Activated T-helper 9 cell treated with anti-CD3 and anti-CD28 coated beads, Interleukin-2, amount 50 U/mL, for 16 hours (primary cell): Measurements from ENCODE around the gene MYO10.

Experiments used
- DNase-seq: peaks from one replicate; pipeline ENCODE4 v3.0.0-alpha.2; 2020; ENCODE audit warnings: low read depth

Gene MYO10

DNA sequence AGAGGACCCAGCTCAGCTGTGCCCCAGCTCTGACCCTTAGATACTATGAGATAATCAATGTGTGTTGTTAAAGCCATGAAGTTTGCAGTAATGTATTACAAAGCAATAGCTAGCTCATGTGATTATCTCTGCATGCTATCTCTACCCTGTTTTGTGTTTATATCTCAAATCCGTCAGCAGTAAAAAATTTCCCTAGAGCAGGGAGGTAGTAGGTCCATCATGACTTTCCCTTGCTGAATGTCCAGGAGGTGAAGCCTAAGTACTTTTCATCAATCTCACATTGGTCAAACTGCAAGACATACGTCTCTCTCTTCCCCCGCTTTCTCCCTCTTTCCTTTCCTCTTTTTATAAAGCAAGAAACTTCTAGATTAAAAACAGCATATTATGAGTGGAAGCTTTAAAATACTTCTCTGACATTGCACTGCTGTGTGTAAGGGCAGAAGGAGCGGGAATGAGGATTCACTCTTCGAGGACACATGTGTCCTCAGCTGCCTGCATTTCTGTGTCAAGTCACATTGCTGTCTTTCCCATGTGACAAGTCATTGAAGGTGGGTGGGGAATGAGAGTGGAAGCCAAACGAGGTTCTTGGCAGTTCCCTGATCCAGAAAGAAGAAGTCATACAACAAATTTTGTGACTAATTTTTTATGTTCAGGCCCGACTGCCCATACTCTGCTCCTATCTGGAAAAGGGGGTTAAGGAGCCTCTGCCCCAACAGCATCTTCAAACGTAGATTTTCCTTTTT, 226.2 kb downstream of the MYO10 start:
- no peak for DNase-seq

DNA sequence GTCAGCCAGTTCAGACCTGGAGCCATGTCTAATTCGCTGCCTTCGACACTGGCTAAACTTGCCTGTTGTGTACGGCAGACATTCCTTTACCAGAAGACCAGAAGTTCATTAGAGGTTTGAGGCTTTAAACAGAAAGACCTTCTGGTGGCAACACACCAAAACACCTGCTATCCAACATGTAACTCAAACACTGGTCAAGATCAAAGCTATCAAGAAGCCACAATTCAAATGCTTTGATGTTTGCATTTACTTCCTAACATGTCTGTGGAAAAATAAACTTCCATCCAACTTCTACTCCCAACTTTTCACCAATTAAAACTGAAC, 228.3 kb downstream of the MYO10 start:
- no peak for DNase-seq

DNA sequence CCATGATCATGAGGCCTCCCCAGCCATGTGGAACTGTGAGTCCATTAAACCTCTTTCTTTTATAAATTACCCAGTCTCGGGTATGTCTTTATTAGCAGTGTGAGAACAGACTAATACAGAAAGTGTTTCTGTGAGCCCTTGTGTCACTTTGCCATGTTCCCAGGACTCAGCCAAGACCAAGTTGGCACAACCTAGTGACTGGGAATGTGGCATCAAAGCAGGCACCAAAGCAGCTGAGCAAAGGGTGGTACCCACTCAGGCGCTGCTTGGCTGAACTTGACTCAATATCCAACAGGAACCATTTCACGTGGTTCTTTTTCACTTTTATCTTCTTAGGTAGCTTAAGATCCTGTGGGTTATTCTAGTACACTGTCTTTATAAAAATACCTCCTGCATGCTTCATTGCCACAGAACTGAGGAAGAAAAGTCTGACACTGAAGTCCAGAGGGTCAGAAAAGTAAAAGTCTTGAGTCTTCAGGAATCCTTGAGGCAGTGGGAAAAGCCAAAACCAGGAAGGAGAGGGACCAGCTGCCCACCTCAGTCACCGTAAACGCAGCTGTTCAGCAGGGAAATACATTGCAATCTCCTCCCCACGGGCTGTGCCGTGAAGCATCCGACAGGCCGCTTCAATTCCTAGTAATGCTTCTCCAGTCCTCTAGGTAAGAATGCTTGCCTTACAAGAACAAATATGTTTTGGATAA, 228.8 kb downstream of the MYO10 start:
- DNase-seq = no peak

DNA sequence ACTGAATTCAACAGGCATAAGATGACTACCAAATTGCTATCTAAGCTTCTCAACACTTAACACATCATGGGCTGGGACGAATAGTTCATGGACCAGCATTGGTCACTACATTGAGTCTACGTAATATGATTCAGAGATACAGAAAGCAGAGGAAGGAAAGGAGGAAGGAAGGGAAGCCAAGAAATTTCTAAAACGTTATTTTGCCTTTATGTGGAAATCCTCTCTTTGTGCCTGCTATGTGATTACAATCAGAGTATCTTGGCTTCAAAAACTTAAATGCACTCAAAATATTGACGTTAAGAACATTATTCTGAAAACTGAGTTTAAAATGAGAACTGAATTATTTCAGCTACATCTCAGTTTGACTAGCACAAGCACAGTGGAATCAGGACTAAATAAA, 231.1 kb downstream of the MYO10 start:
- DNase-seq = no peak

DNA sequence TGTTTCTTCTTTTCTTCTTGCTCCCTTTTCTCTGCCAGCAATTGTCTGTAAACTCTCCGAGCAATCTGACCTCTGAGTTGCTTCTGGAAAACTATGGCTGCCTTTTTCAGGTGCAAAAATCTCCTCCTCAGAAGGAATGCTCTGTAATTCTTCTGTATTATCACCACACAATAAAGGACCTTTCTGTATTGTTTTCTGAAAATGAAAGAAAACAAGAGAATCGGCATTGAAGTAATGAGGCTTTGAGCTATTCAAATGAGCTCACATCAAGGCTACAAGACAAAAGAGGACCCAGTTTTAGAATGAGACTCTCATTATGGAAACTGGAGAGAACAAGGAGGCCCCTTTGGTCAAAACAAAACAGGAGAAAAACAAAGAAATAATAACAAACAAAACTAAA, 233.1 kb downstream of the MYO10 start:
- no peak for DNase-seq

DNA sequence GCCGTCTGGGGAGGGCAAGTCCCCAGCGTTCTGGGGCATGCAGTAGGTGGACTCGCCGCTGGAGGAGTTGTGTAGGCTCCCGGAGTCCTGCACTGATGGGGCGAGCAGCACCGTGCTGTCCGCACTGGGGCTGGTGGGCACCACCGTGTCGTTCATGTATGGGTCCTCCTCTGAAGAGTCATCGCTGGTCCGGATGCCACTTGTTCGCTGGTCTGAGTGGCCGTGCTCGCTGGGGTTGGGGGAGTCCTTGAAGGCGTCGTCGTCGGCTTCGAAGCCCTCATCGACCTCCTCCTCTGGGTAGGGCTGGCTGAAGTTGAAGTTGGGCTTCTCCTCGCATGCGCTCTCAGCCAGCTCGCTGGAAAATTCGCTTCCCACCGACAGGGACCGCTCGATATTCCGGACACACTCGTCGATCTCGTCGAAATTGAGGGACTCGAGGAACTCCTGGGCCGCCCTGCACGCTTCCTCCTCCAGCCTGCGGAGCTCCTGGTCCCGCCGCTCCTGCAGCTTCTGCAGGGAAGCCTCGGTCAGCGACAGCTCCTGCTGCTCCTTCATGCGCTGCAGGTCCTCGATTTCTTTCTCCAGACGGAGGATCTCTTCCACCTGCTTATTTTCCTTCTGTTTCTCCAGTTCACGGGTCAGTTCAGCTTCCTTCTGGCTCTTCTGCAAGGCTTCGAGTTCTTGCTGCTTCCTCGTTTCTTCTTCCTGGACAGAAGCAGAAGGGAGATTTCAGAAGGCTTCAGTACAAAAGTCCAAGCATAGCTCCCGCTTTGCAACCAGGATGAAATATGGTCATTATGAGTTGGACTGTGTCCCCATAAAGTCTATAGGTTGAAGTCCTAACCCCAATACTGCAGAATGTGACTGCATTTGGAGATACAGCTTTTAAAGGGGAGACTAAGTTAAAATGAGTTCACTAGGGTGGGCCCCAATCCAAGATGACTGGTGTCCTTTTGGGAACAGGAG, 234.7 kb downstream of the MYO10 start:
- no peak for DNase-seq

DNA sequence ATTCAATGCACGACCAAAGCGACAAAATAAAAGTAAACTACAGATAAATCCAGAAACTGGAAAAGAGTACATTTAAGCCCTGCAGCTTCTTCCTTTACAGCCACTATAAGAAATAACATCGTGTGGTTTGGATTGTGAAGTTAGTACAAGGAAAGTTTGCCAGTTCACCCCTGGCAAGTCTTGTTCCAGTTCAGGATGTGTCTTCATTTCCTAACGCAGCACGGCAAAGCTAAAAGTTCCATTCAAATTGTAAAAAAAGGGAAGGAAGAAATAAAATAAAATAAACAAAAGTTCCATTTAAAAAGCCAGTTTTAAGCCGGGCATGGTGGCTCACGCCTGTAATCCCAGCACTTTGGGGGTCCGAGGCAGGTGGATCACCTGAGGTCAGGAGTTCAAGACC, 236.0 kb downstream of the MYO10 start:
- no peak for DNase-seq

DNA sequence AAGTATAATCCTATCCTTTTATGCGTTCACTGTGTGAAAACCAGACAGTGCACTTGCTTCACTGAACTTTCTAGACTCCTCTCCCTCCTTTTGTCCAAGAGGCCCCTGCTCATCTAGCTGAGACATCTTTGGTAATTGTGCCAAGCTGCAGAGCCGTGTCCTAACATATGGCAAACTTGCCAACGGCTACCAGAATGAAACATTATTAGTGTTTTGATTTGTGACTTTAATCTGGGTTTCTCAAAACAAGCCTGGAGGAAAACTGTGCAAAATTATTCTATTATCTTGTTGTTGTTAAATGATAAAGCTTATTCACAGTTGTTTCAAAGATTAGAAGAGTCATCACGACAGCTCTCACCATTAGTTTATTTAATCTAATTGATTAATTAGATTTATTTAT, 240.3 kb downstream of the MYO10 start:
- no peak for DNase-seq

DNA sequence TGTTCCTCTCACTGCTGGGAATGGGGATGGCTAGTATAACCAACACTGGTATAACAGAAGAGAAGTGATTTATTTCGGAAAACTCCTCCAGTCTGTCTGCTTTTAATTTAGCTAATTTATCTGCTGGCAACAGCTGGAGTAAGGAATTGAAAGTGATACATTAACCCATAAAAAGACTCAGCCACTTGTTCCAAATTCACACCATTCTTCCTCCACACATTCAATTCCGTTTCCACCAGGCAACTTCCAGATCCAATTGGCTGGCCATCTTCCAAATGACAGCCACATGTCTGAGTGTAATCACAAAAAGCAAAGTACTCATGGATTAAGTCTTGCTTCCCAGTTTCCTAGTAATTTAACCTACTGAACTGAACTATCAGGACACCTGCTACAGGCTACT, 242.2 kb downstream of the MYO10 start:
- DNase-seq = no peak

DNA sequence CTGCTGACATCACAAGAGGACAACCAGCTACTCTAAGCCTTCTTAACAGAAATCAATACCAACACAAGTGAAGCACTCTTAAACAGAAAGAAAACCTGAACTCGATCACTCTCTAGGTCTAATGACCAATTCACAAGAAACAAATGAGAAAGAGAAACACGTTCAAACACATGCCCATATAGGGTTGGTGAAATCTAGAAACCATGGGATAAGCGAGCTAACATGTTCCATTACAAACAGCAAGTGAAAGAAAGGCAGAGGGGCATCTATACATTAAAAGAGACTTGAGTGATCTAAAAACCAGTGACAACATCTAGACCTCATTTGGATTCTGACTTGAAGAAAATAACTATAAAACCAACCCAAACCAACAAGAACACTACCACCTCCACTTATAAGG, 244.4 kb downstream of the MYO10 start:
- DNase-seq = no peak

DNA sequence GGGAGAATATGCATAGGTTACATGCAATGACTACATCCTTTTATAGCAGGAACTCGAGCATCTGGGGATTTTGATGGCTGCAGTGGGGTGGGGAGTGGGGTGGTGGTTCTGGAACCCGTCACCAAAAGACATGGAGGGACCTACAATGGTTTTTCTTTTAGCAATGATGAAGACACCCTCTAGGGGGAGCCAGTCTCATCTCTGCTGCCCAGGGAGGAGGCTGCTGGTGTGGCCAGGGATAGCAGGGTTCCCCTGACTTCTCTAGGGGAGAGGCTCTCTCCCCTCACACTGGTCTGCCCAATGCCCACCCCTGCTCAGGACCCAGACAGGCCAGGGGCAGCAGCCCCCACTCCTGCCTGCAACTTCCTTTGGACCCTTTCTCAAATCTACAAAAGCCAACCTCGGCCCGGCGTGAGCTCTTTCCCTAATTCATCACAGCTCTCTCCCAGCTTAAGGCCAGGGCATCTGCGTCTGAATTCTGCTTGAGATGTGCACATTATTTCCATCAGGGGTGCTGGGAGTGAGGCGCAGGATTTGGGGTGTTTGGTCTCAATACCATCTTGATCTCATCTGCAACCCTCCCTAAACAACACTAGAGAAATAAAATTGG, 245.7 kb downstream of the MYO10 start:
- DNase-seq = no peak

DNA sequence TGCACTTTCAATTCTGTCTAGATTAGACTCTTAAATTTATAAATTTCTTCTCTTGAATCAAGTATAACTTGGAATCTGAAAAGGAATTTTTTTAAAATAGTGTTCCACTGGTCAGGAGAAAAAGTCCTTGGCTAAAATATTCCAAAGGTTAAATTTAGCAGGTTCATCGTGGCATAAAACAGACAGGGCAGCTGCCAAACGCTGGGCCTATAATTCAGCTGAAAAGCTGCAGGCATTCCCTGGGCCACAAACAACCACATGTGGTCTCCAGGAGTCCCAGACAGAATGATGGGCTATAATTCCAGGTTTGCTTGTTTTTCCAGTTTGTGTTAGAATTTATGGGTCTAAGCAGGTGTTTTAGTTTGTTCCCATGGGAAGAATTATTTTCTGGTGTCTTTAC, 248.2 kb downstream of the MYO10 start:
- DNase-seq = no peak

DNA sequence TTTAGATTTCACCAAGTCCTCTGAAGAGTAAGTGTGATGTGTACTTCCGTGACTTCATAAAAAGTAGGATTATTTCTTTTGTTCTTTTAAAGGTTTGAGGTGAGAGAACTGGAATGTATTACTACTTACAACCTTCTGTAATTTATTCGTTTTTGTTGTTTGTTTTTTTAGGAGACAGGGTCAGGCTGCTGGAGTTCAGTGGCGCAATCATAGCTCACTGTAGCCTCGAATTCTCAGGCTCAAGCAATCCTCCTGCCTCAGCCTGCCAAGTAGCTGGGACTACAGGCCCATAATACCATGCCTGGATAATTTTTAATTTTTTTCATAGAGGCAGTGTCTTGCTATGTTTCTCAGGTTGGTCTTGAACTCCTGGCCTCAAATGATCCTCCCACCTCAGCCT, 251.0 kb downstream of the MYO10 start:
- no peak for DNase-seq

DNA sequence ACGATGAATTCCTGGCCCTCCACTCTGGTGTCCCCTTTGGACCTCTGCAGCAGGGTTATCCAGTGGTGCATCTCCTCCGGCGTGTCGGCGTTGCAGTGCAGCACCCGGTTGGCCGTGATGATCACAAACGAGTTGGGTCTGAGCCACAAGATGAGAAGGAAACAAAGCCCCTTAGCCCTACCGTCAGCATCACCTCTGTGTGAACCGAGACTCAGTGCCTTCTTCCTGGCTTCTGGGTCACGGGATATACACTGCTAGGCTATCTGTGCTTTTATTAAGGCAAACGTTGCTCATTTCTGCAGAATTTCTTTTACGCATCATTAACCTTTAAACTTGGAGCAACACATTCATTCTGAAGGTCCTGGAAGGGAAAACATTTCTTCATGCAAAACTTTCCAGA, 254.2 kb downstream of the MYO10 start:
- no peak for DNase-seq

DNA sequence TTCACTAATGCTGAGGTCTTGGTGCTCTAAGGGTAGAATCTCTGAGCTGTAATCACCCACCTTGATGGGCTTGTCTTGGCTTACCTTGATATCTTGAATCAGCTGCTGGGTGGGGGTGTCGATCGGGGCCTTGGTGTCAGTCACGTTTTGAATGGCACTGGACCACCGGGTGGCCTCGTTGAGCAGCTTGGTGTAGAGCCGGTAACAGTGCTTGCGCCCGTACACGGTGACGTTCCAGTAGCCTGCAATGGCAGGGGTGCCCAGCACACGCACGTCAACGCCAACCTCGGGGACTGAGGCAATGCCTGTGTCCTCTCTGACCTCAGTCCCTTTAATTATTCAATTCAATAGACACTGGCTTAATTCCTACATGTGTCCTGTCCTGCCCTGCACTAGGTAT, 256.2 kb downstream of the MYO10 start:
- no peak for DNase-seq

DNA sequence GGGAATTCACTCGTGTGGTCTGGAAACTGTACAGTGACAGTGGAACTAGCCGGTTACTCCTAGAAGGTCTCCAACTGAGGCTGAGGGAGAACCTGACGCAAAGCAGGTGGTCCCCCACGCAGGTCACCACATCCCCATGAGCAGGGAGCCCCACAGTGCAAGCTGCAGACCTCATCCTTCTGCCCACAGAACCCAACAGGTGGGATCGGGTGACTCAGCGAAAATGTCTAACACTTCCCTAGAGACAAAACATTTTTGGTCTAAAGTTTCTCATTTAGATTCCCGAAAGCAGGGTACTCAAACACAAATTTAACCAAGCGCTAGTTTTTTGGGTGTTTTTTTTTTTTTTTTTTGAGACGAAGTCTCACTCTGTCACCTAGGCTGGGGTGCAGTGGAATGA, 256.9 kb downstream of the MYO10 start:
- no peak for DNase-seq

DNA sequence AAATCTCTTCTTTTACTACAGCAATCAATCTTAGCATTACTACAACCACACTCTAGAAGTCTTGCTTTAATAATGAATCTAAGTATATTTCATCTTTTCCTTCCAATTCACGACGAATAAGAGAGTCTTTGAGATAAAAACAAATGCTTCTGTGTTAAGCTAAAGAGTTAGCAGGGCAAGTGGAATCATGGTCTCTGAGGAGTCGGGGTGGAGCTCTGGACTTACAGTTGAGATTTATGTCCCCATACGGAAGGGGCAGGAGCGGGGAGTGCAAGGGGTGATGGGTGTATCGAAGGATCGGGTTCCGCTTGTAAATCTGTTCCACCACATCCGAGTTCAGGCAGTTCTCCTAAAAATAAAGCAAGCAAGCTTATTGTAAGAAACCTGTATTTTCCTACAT, 260.3 kb downstream of the MYO10 start:
- no peak for DNase-seq

DNA sequence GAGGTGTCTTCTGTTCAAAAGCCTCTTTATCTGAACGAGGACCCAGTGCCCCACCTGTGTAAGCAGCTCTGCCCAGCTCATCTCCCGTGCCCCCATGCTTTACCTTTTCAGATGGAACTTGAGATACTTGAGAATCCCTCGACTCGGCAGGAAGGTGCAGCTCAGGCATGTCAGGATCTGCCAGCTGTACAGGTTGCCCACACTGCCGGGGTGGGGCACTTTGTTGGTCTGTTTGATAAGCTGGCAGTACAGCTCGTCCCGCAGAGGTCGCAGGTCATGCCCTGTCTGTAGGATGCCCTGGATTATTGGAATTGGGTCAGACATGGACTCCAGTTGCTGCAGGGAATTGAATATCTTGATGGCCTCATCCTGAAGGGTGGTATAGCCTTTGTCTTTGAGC, 261.3 kb downstream of the MYO10 start:
- no peak for DNase-seq

DNA sequence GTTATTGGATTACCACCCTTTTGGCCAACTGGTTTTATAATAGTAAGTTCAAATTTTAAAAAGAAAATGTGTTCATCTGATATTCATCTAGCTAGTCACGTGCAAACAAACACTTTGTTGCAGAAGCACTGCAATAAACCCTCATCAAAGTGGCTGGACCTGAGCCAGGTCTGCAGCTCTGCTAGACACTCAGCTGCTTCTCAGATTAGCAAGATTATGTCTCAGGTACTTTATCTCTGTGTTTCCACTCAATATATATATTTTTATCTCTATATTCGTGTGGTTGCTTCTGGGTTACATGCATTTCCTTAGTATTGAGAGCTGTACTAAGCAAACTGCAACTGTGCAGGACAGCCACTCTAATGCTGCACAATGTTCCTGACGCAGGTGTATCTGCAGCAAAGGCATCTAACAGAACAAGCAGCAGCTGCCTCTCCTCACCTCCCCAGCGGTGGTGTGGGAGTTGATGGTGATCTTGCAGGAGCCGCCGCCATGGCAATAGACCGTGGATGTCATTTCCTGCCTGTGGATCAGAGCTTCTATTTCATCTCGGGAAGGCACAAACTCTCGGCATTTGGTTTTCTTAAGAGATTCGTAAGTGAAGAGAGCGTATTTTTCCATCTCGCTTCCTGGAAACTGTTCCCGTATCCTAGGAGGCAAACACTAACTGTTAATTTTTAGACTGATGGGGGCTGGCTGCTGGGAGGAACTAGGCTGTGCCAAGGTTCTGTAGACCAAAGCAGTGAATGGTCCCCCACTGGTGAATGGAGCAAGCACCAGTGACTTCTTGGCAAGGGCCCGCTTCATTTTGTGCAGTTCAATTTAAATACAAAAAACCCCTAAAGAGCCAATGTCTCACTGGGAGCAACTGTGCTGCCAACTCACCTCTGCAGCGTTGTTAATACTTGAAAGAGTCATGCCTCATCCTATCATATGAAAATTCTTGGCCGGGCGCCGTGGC, 262.6 kb downstream of the MYO10 start:
- DNase-seq = no peak

DNA sequence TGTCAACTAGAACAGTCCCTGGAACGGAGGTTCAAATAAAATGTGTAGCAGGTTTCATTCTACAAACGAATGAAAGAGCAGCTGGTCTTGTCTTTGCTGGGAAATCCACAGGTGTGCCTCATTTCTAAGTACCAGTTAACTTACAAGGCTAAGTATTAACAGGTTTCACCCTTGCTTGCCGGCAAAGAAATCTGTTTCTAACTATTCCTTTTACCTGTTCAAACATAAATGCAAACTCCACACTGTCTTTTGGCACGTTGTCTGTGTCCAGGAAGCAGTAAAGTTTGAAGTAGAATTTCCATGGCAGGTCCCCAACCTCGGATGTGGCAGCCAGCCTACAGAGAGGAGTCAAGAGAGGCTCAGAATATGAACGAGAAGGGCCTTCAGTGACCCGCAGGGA, 264.9 kb downstream of the MYO10 start:
- no peak for DNase-seq

DNA sequence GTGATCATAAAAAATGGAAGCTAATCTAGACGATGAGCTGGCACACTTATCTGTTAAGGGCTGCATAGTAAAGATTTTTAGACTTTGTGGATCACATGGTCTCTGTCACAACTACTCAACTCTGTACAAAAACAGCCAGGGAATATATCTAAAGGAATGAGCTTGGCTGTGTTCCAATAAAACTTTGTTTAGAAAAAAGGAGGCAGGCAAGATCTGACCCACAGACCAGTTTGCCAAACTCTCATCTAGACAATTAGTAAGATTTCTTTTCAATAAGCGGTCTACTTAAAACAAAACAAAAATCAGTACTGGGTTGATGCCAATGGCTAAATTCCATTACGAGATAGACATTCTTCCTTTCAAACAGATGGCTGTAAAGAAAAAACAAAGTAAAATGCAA, 266.3 kb downstream of the MYO10 start:
- no peak for DNase-seq
